ENCODE results near the gene IGSF21. TPM values are rescaled to one million over a fixed set of nuclear protein-coding genes. Genes with fewer than 3 reads are reported as not detected.

The IGSF21 gene
- total and polyA plus RNA-seq, 2 donors (not counting 3 experiments of a cell fraction or from before 2014, with no cell fraction given): not detected

DNA sequence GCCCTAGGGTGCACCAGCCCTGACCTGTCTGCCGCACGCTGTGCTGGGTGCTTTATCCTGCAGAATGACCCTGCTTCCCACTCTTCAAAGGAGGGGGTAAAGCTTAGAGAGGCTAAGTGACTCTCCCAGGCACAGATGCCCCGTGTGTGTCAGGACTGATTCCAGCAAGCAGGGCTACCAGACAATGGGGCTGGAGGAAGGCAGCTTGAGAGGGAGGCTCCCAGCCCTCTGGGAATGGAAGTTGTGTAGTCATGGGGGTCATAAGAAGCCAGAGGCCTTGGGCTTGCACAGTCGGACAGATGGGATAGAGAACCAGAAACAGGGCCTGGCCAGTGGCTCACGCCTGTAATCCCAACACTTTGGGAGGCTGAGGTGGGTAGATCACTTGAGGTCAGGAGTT is 279.0 kb downstream of the IGSF21 start:
- DNase-seq (ENCODE audit: low read depth, low spot score) (no peak), FAIRE-seq (no peak)
- no peaks in the 10 kb centered on the region for H3K27me3 ChIP-seq (ENCODE audit: control insufficient read depth in 2 of 2, insufficient read depth in 2 of 2, low read length in 2 of 2)
- ChIA-PET POLR2A (no interaction called here), CTCF (no interaction called here)
- no peak overlapping the region for H3K9ac ChIP-seq (replicated peaks; ENCODE audit: extremely low read depth, insufficient read depth, low read length)
- H3K79me2 ChIP-seq (ENCODE audit: control insufficient read depth, insufficient read depth, low read length): no peaks in the 10 kb centered on the region
- dilution Hi-C loops (cut with MboI; ENCODE audit: extremely low pct_ligation_motif_present, low sequenced_read_pairs) (no loop called here), intact Hi-C loops (cut with micrococcal nuclease) (no loop called here)
- H3K9me1 ChIP-seq (replicated peaks; ENCODE audit: control insufficient read depth, extremely low read depth, insufficient read depth, low read length): no peaks in the 10 kb centered on the region
- no TSS peak for BruUV-seq (replicated peaks)
- H3K9me3 ChIP-seq (replicated peaks; ENCODE audit: control insufficient read depth, insufficient read depth, low read length): peaks cover 2% of the 10 kb centered on the region
- H3K4me2 ChIP-seq (ENCODE audit: insufficient read depth, low read length): no peak overlapping the region
- H3K27ac ChIP-seq (ENCODE audit: insufficient read depth, low read depth, low read length): no peak overlapping the region
- TF ChIP-seq MAX (IDR thresholded peaks at IDR 0.05; ENCODE audit: insufficient read depth, insufficient read length) (no peak), MYC (IDR thresholded peaks at IDR 0.05; ENCODE audit: low read depth, low read length) (no peak), JUN (IDR thresholded peaks at IDR 0.05; ENCODE audit: borderline replicate concordance, insufficient read depth, insufficient read length, low read depth) (no peak), EZH2 (IDR thresholded peaks at IDR 0.05; ENCODE audit: borderline replicate concordance, low read depth, low read length, severe bottlenecking) (no peak), CTCF (IDR thresholded peaks at IDR 0.05; ENCODE audit: extremely low read depth in 1 of 2, insufficient read depth in 1 of 2, low read depth in 1 of 2, low read length in 2 of 2) (no peak), POLR2A (IDR thresholded peaks at IDR 0.05; ENCODE audit: low read depth, low read length) (no peak)
- H4K20me1 ChIP-seq (replicated peaks; ENCODE audit: control insufficient read depth, extremely low read depth, insufficient read depth, low read length): no peaks in the 10 kb centered on the region
- H2AFZ ChIP-seq (ENCODE audit: low read depth, low read length): no peak overlapping the region
- no peaks in the 10 kb centered on the region for H3K4me1 ChIP-seq (ENCODE audit: control insufficient read depth, extremely low read depth, insufficient read depth, low read length)
- H3K36me3 ChIP-seq (ENCODE audit: control insufficient read depth in 2 of 2, extremely low read depth in 1 of 2, insufficient read depth in 2 of 2, low read length in 2 of 2): no peaks in the 10 kb centered on the region
- H3K4me3 ChIP-seq (replicated peaks in 1 of 3; ENCODE audit: insufficient read depth in 1 of 3, low read depth in 1 of 3, low read length in 3 of 3): no peak overlapping the region

DNA sequence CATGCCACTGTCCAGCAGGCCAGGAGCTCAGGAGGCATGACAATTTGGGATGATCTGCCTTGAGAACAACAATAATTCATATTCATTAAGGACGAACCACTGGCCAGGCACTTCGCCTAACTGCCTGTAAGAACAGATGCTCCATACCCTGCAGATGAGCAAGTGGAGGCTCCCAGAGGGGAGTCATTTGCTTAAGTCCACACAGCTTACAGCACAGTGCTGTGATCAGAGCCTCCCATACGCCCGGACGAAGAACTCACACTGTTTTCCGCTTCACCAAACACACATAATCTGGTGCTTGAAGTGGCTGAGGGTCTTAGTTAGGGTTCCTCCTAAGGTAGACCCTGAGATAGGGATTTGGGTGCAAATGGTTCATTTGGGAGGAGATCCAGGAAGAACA is 279.7 kb downstream of the IGSF21 start:
- Histone ChIP-seq H3K36me3 (ENCODE audit: control insufficient read depth in 2 of 2, extremely low read depth in 1 of 2, insufficient read depth in 2 of 2, low read length in 2 of 2) (no peaks in the 10 kb centered on the region), H3K4me2 (ENCODE audit: insufficient read depth, low read length) (no peak overlapping the region), H2AFZ (ENCODE audit: low read depth, low read length) (no peak overlapping the region), H4K20me1 (replicated peaks; ENCODE audit: control insufficient read depth, extremely low read depth, insufficient read depth, low read length) (no peaks in the 10 kb centered on the region), H3K4me1 (ENCODE audit: control insufficient read depth, extremely low read depth, insufficient read depth, low read length) (no peaks in the 10 kb centered on the region), H3K79me2 (ENCODE audit: control insufficient read depth, insufficient read depth, low read length) (no peaks in the 10 kb centered on the region), H3K27me3 (ENCODE audit: control insufficient read depth in 2 of 2, insufficient read depth in 2 of 2, low read length in 2 of 2) (no peaks in the 10 kb centered on the region), H3K9me1 (replicated peaks; ENCODE audit: control insufficient read depth, extremely low read depth, insufficient read depth, low read length) (no peaks in the 10 kb centered on the region), H3K27ac (ENCODE audit: insufficient read depth, low read depth, low read length) (no peak overlapping the region), H3K4me3 (replicated peaks in 1 of 3; ENCODE audit: insufficient read depth in 1 of 3, low read depth in 1 of 3, low read length in 3 of 3) (no peak overlapping the region), H3K9me3 (replicated peaks; ENCODE audit: control insufficient read depth, insufficient read depth, low read length) (peaks cover 2% of the 10 kb centered on the region), H3K9ac (replicated peaks; ENCODE audit: extremely low read depth, insufficient read depth, low read length) (no peak overlapping the region)
- intact Hi-C loops (cut with micrococcal nuclease): no loop called here
- no peak for TF ChIP-seq CTCF (IDR thresholded peaks at IDR 0.05; ENCODE audit: extremely low read depth in 1 of 2, insufficient read depth in 1 of 2, low read depth in 1 of 2, low read length in 2 of 2)
- TF ChIP-seq FOS (IDR thresholded peaks at IDR 0.05; ENCODE audit: borderline replicate concordance, insufficient read depth, low read length): no peak
- no peak for TF ChIP-seq POLR2AphosphoS5 (IDR thresholded peaks at IDR 0.05; ENCODE audit: insufficient read depth, low read depth, low read length)
- no peak for TF ChIP-seq MAX (IDR thresholded peaks at IDR 0.05; ENCODE audit: insufficient read depth, insufficient read length)
- TF ChIP-seq JUN (IDR thresholded peaks at IDR 0.05; ENCODE audit: borderline replicate concordance, insufficient read depth, insufficient read length, low read depth): no peak
- TF ChIP-seq EZH2 (IDR thresholded peaks at IDR 0.05; ENCODE audit: borderline replicate concordance, low read depth, low read length, severe bottlenecking): no peak
- TF ChIP-seq MYC (IDR thresholded peaks at IDR 0.05; ENCODE audit: low read depth, low read length): no peak
- no peak for TF ChIP-seq GATA2 (IDR thresholded peaks at IDR 0.05; ENCODE audit: insufficient read depth, insufficient read length, low read depth, low read length)
- no peak for TF ChIP-seq POLR2A (IDR thresholded peaks at IDR 0.05; ENCODE audit: low read depth, low read length)
- dilution Hi-C loops (cut with MboI; ENCODE audit: extremely low pct_ligation_motif_present, low sequenced_read_pairs): no loop called here
- BruUV-seq (replicated peaks): no TSS peak
- no peak for DNase-seq (ENCODE audit: low read depth, low spot score)
- POLR2A ChIA-PET: no interaction called here
- CTCF ChIA-PET: no interaction called here
- FAIRE-seq: no peak
